ENCODE data around the gene DHX35.

- TF ChIP-seq CTCF (IDR thresholded peaks at IDR 0.05) (no peak), POLR2A (IDR thresholded peaks at IDR 0.05) (no peak)
Measured at GRCh38 chr20:39044501-39044900, 82.4 kb downstream of the DHX35 start.
